Neural progenitor cell (in vitro differentiated cells): ENCODE data around the gene PARVG. TPM values are rescaled to one million over a fixed set of nuclear protein-coding genes. Genes with fewer than 3 reads are reported as not detected.

Source experiments
- DNase-seq: peaks from one replicate; pipeline ENCODE4 v3.0.0-alpha.2; 2016; ENCODE audit warnings: low spot score
- H2AFZ ChIP-seq: fragments of 200-600 bp; sonication (generic); replicated peaks from 2 replicates; pipeline ENCODE4 v1.6.1; 2016; ENCODE audit warnings: antibody characterized with exemption
- H3F3A ChIP-seq: fragments of 200-600 bp; sonication (generic); 2 replicates; pipeline ENCODE4 v1.6.1; 2016; ENCODE audit warnings: antibody characterized with exemption, low read depth
- H3K27ac ChIP-seq: fragments of 200-600 bp; sonication (generic); 2 replicates; pipeline ENCODE4 v1.5.1; 2016; ENCODE audit warnings: mild to moderate bottlenecking
- H3K27me3 ChIP-seq: fragments of 200-600 bp; sonication (generic); 2 replicates; pipeline ENCODE4 v1.6.1; 2016; ENCODE audit warnings: mild to moderate bottlenecking, moderate library complexity
- H3K36me3 ChIP-seq: fragments of 200-600 bp; sonication (generic); 2 replicates; pipeline ENCODE4 v1.5.1; 2016
- H3K4me1 ChIP-seq: fragments of 200-600 bp; sonication (generic); 2 replicates; pipeline ENCODE4 v1.6.1; 2016; ENCODE audit warnings: mixed run types
- H3K4me2 ChIP-seq: fragments of 200-600 bp; sonication (generic); 2 replicates; pipeline ENCODE4 v1.6.1; 2016
- H3K4me3 ChIP-seq: fragments of 200-600 bp; sonication (generic); 2 replicates; pipeline ENCODE4 v1.5.1; 2016
- H3K79me2 ChIP-seq: fragments of 200-600 bp; sonication (generic); 2 replicates; pipeline ENCODE4 v1.6.1; 2016; ENCODE audit warnings: low read depth
- H3K9ac ChIP-seq: fragments of 200-600 bp; sonication (generic); 2 replicates; pipeline ENCODE4 v1.6.1; 2016
- H3K9me3 ChIP-seq: fragments of 200-600 bp; sonication (generic); 2 replicates; pipeline ENCODE4 v1.5.1; 2016; ENCODE audit warnings: low read depth
- H4K20me1 ChIP-seq: fragments of 200-600 bp; sonication (generic); 2 replicates; pipeline ENCODE4 v1.6.1; 2016; ENCODE audit warnings: low read depth
- H3K27ac Mint-ChIP-seq: 3 replicates; pipeline ENCODE4 v1.8.0; 2021; ENCODE audit warnings: mixed read lengths
- H3K27me3 Mint-ChIP-seq: 2 replicates; pipeline ENCODE4 v1.8.0; 2022; ENCODE audit warnings: low read depth, mild to moderate bottlenecking, inconsistent platforms, moderate library complexity, mixed read lengths; ENCODE audit not compliant: insufficient read depth
- H3K36me3 Mint-ChIP-seq: 3 replicates; pipeline ENCODE4 v1.8.0; 2021; ENCODE audit warnings: mixed read lengths
- H3K4me1 Mint-ChIP-seq: 3 replicates; pipeline ENCODE4 v1.8.0; 2021; ENCODE audit warnings: mixed read lengths
- H3K4me3 Mint-ChIP-seq: 3 replicates; pipeline ENCODE4 v1.8.0; 2021; ENCODE audit warnings: mild to moderate bottlenecking, moderate library complexity, mixed read lengths
- H3K9me3 Mint-ChIP-seq: 3 replicates; pipeline ENCODE4 v1.8.0; 2020; ENCODE audit warnings: mixed read lengths
- EZH2 ChIP-seq: fragments of 200-600 bp; sonication (generic); IDR thresholded peaks from 2 replicates; pipeline ENCODE4 v1.6.1; 2017; ENCODE audit warnings: antibody characterized with exemption, mild to moderate bottlenecking, moderate library complexity
- EZH2phosphoT487 ChIP-seq: fragments of 200-600 bp; sonication (generic); IDR thresholded peaks from 2 replicates; pipeline ENCODE4 v1.6.1; 2017; ENCODE audit warnings: antibody characterized with exemption
- total RNA-seq: library from RNA; depleted of rRNA; stranded (reverse); fragments of >200 nt; gene quantifications from 2 replicates; pipeline ENCODE4 v1.2.3, GENCODE V29; 2015; ENCODE audit warnings: low replicate concordance
- TF ChIP-seq, protein P1 (sequence below): fragments of 200-600 bp; sonication (generic); IDR thresholded peaks from 2 replicates; pipeline ENCODE4 v1.5.1; 2017; ENCODE audit warnings: antibody characterized with exemption, mild to moderate bottlenecking

Gene PARVG
- total RNA-seq, 1 donor from 2014 or later = not detected

DNA sequence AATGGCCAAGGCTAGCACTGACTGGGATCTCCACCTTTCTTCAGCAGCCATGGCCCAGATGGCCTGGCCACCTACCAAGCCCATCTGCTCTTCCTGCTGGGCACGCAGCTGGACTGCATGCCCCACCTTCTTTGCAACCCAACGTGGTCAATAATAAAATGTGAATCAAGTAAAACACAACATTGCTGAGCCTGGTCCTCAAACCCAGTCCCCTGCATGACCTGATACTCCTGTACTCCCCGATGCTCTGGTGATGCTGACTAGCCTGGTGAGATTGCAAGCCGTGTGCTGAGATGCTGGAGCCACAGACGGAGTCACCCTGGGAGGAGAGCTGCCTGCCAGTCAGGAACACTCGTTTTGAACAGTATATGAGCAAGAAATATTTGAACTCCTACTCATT lies 34.0 kb downstream of the PARVG start:
- no peak overlapping the region for H3K27ac ChIP-seq
- Mint-ChIP-seq H3K36me3 (no peaks in the 10 kb centered on the region), H3K27me3 (peaks cover 5% of the 10 kb centered on the region), H3K4me1 (no peaks in the 10 kb centered on the region), H3K4me3 (no peak overlapping the region), H3K9me3 (peaks cover 7% of the 10 kb centered on the region), H3K27ac (no peak overlapping the region)
- TF ChIP-seq, protein P1, sequence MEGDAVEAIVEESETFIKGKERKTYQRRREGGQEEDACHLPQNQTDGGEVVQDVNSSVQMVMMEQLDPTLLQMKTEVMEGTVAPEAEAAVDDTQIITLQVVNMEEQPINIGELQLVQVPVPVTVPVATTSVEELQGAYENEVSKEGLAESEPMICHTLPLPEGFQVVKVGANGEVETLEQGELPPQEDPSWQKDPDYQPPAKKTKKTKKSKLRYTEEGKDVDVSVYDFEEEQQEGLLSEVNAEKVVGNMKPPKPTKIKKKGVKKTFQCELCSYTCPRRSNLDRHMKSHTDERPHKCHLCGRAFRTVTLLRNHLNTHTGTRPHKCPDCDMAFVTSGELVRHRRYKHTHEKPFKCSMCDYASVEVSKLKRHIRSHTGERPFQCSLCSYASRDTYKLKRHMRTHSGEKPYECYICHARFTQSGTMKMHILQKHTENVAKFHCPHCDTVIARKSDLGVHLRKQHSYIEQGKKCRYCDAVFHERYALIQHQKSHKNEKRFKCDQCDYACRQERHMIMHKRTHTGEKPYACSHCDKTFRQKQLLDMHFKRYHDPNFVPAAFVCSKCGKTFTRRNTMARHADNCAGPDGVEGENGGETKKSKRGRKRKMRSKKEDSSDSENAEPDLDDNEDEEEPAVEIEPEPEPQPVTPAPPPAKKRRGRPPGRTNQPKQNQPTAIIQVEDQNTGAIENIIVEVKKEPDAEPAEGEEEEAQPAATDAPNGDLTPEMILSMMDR = no peak
- no peak for TF ChIP-seq EZH2
- TF ChIP-seq EZH2phosphoT487 = no peak
- no peaks in the 10 kb centered on the region for H3K9me3 ChIP-seq
- no peaks in the 10 kb centered on the region for H3K27me3 ChIP-seq
- H3K79me2 ChIP-seq = no peaks in the 10 kb centered on the region
- no peaks in the 10 kb centered on the region for H3F3A ChIP-seq
- H3K4me1 ChIP-seq = peaks cover 3% of the 10 kb centered on the region
- no peak overlapping the region for H3K4me2 ChIP-seq
- no peaks in the 10 kb centered on the region for H4K20me1 ChIP-seq
- no peak overlapping the region for H3K4me3 ChIP-seq
- H3K36me3 ChIP-seq = no peaks in the 10 kb centered on the region
- DNase-seq = no peak
- H2AFZ ChIP-seq = no peak overlapping the region
- no peak overlapping the region for H3K9ac ChIP-seq

DNA sequence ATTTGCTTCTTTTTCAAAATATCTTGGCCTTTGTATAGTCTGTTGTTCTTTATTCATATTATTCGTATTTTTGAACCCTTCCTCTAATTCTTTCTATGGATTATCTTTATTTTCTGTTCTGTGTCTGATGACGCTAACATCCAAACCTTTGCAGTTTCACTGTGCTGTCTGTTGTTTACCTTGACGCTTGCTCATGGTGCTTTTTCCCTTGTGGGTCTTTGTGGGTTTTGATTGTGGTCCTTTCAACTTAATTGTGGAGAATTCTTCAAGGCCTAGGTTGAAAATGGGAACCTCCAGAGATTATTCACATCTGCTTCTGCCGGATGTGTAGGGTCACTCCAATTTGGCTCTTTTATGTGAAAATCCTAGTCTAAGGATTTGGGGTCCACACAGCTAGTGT lies 34.6 kb downstream of the PARVG start:
- no peaks in the 10 kb centered on the region for H3K9me3 ChIP-seq
- no peak overlapping the region for H3K4me2 ChIP-seq

DNA sequence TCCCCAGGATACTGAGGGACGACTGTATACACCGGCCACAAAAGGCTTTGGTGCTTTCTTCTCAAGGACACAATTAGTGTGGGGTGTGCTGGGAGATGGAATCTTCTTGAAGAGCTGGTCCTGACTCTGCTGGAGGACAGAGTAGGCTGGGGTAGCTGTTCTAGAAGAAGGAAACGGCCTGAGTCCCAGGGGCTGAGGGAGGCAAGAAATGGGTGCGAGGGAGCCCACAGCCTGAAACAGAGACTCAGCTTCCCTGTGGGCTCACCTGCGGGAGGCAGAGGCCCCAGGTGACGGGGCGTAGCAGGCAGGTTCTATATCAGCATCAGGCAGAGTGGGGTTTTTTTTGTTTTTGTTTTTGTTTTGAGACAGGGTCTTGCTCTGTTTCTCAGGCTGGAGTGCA lies 36.6 kb downstream of the PARVG start:
- H3K36me3 ChIP-seq = no peaks in the 10 kb centered on the region
- no peaks in the 10 kb centered on the region for H3K9me3 ChIP-seq
- H3K27ac ChIP-seq = no peak overlapping the region
- no peaks in the 10 kb centered on the region for H3F3A ChIP-seq
- H3K27ac Mint-ChIP-seq = no peak overlapping the region
- DNase-seq = no peak
- no peak overlapping the region for H3K4me2 ChIP-seq
- no peaks in the 10 kb centered on the region for H4K20me1 ChIP-seq
- no peaks in the 10 kb centered on the region for H3K4me1 Mint-ChIP-seq
- H3K27me3 Mint-ChIP-seq = peaks cover 2% of the 10 kb centered on the region
- H3K27me3 ChIP-seq = no peaks in the 10 kb centered on the region
- H3K4me1 ChIP-seq = peaks cover under 1% of the 10 kb centered on the region
- H2AFZ ChIP-seq = no peak overlapping the region
- TF ChIP-seq EZH2 (no peak), EZH2phosphoT487 (no peak)
- TF ChIP-seq, protein P1 = no peak
- no peak overlapping the region for H3K4me3 ChIP-seq
- peaks cover 6% of the 10 kb centered on the region for H3K9me3 Mint-ChIP-seq
- H3K79me2 ChIP-seq = no peaks in the 10 kb centered on the region
- no peak overlapping the region for H3K4me3 Mint-ChIP-seq
- H3K9ac ChIP-seq = no peak overlapping the region
- no peaks in the 10 kb centered on the region for H3K36me3 Mint-ChIP-seq

More for the DNA sequence above, 34.6 kb downstream of the PARVG start:
- Mint-ChIP-seq H3K36me3 (no peaks in the 10 kb centered on the region), H3K9me3 (peaks cover 2% of the 10 kb centered on the region), H3K27ac (no peak overlapping the region), H3K4me3 (no peak overlapping the region), H3K4me1 (no peaks in the 10 kb centered on the region), H3K27me3 (peaks cover 5% of the 10 kb centered on the region)
- Histone ChIP-seq H3K9ac (no peak overlapping the region), H3F3A (no peaks in the 10 kb centered on the region), H3K36me3 (no peaks in the 10 kb centered on the region), H3K79me2 (no peaks in the 10 kb centered on the region), H4K20me1 (no peaks in the 10 kb centered on the region), H3K27me3 (no peaks in the 10 kb centered on the region), H3K27ac (no peak overlapping the region), H3K4me3 (no peak overlapping the region), H3K4me1 (peaks cover 3% of the 10 kb centered on the region), H2AFZ (no peak overlapping the region)
- TF ChIP-seq EZH2 = no peak
- TF ChIP-seq, protein P1 = no peak
- no peak for TF ChIP-seq EZH2phosphoT487
- no peak for DNase-seq

DNA sequence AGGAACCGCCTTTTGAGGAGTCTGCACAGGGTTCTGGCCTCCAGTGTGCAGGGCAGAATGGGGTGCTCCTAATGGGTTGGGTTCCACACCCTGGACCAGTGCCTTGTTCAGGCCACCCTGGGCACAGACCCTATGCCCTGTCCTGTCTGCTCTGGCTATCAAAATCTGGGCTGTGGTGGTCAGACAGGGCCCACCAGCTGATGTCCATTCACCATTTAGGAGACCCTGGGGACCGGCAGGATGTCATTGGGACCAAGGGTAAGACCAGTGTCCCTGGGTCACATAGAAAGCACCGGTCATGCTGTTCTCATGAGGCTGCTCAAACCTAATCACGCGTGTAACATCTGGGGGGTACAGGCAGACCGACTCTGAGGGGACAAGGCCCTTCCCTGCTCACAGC lies 37.3 kb downstream of the PARVG start:
- no peaks in the 10 kb centered on the region for H3K9me3 ChIP-seq
- Mint-ChIP-seq H3K27ac (no peak overlapping the region), H3K4me3 (no peak overlapping the region), H3K27me3 (peaks cover 2% of the 10 kb centered on the region), H3K9me3 (peaks cover 6% of the 10 kb centered on the region), H3K4me1 (no peaks in the 10 kb centered on the region), H3K36me3 (no peaks in the 10 kb centered on the region)
- H3K4me2 ChIP-seq = no peak overlapping the region
- H3K4me1 ChIP-seq = no peaks in the 10 kb centered on the region
- H3K4me3 ChIP-seq = no peak overlapping the region
- H3K36me3 ChIP-seq = no peaks in the 10 kb centered on the region
- no peak for DNase-seq
- no peak overlapping the region for H3K9ac ChIP-seq
- TF ChIP-seq EZH2phosphoT487 (no peak), EZH2 (no peak)
- TF ChIP-seq, protein P1 = no peak
- H3K79me2 ChIP-seq = no peaks in the 10 kb centered on the region
- no peak overlapping the region for H3K27ac ChIP-seq
- no peaks in the 10 kb centered on the region for H4K20me1 ChIP-seq
- no peak overlapping the region for H2AFZ ChIP-seq
- H3F3A ChIP-seq = no peaks in the 10 kb centered on the region
- no peaks in the 10 kb centered on the region for H3K27me3 ChIP-seq
